ENCODE results near the gene CELF4.

CELF4 gene

DNA sequence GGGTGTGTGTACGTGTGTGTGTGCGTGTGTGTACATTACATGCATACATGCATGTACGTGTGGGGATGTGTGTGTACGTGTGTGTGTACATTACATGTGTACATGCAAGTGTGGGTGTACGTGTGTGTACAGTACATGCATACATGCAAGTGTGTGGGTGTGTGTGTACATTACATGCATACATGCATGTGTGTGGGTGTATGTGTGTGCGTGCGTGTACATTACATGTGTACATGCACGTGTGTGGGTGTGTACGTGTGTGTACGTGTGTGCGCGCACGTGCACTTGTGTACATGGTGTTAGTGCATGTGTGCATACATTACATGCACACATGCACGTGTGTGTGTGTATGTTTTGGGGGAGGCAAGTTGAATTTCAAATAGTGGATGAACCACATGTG is 300.6 kb downstream of the CELF4 start:
- H3K36me3 Mint-ChIP-seq (ENCODE audit: low read depth): no peaks in the 10 kb centered on the region
- no peaks in the 10 kb centered on the region for H3K4me1 Mint-ChIP-seq (ENCODE audit: low read depth)
- no peak overlapping the region for H3K27ac Mint-ChIP-seq
- no peak overlapping the region for H3K4me3 Mint-ChIP-seq
- no peak for DNase-seq
- H3K27me3 Mint-ChIP-seq: peaks cover 18% of the 10 kb centered on the region
- H3K9me3 Mint-ChIP-seq: peaks cover 3% of the 10 kb centered on the region

DNA sequence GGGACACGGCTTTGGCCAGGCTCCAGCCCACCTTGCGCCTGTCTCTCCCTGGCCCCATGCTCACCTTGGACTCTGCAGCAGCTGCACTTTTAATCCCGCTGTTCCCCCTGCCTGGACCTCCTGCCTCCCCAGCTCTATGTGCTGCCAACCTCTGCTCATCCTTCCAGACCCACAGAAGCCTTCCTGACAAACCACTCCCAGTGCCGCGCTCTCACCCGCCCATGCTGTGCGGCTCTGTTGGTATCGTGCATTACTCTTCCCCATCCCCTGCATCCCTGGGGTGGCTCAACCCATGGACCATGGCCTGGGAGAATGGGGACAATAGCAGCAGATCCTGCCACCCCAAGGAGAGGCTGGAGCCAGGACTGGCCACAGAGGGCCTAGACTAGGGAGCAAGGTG is 303.6 kb downstream of the CELF4 start:
- Mint-ChIP-seq H3K9me3 (peaks cover 3% of the 10 kb centered on the region), H3K36me3 (ENCODE audit: low read depth) (no peaks in the 10 kb centered on the region), H3K4me1 (ENCODE audit: low read depth) (no peaks in the 10 kb centered on the region), H3K4me3 (no peak overlapping the region), H3K27me3 (peaks cover 34% of the 10 kb centered on the region), H3K27ac (no peak overlapping the region)
- no peak for DNase-seq

DNA sequence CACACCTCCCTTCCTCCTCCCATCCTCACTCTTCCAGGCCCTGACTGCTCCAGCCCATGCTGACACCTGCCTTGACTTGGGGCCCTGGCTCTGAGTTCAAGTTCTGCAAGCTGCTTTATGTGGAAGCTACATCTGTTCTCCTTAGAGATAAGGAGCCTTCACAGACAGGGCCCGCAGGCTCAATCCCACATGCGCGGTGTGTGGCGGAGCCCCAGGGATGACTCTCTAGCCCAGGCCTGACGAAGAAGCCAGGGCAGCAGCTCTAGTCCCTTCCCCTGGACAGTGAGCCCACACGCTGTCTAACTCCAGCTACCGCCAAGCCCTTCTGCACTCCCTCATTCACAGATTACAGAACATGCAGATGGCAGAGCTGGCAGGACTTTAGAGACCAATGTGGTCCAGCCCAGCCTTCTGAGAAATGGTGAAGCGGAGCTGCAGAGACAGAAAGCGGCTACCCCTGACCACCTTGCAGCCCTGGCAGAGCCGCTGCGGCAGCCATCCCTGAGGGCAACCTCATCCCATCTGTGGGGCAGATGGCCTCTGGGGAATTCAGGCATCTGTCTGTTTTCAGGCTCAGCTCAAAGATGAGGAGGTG is 304.3 kb downstream of the CELF4 start:
- Mint-ChIP-seq H3K4me1 (ENCODE audit: low read depth) (no peaks in the 10 kb centered on the region), H3K27ac (no peak overlapping the region), H3K36me3 (ENCODE audit: low read depth) (no peaks in the 10 kb centered on the region), H3K27me3 (peaks cover 37% of the 10 kb centered on the region), H3K9me3 (peaks cover 3% of the 10 kb centered on the region), H3K4me3 (no peak overlapping the region)
- DNase-seq: no peak

DNA sequence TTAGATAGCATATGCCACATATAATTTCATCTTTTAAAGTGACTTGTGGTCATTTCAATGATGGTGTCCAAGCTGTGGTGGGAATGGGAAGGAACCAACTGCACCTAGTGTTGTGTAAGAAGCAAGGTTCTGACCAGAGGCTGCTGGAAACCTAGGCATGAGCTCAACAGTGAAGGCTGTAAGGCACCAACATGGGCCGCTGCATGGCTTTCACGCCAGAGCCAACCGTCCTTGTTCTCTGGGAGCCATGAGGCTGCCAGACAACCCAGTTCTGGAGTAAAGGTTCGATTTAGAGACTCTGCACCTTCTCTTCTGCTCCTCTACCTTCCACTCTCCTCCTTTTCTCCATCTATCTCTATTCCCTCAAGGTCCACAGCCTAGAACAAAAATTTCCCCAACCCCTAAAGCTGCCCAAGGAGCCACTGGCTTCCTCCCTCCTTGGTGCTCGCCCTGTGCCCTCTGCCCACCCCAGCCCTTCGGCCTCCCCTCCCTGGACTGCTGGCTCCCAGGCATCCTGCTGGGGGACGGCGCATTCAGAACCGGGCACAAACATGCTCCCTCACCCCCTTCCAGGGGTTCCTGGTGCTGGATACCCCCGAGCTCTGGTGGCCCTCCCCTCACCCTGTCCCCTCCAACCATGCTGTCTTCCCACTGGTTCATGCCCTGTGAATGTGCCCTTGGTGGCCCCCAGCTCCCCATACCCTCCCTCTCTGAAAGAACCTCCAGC is 305.1 kb downstream of the CELF4 start:
- H3K4me1 Mint-ChIP-seq (ENCODE audit: low read depth): no peaks in the 10 kb centered on the region
- H3K9me3 Mint-ChIP-seq: peaks cover 3% of the 10 kb centered on the region
- peaks cover 44% of the 10 kb centered on the region for H3K27me3 Mint-ChIP-seq
- no peak overlapping the region for H3K4me3 Mint-ChIP-seq
- no peak overlapping the region for H3K27ac Mint-ChIP-seq
- no peak for DNase-seq
- H3K36me3 Mint-ChIP-seq (ENCODE audit: low read depth): no peaks in the 10 kb centered on the region

DNA sequence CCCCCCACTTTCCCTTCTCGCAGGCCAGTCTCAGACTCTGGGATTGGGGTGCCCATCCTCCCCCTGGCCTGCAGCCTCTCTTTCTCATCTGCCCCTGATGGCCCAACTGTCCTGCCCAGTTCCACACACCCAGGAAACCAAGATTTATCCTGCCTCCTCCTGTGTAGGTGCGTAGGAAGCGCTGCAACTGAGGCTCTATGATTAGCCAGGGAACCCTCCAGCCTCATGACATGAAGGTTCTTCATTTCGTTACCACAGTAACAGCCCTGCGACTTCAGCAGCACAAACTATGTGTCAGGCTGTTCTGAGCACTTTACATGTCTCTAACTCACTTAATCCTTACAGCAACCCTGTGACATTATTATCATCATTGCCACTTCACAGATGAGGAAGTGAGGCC is 305.9 kb downstream of the CELF4 start:
- H3K4me1 Mint-ChIP-seq (ENCODE audit: low read depth): peaks cover under 1% of the 10 kb centered on the region
- no peaks in the 10 kb centered on the region for H3K36me3 Mint-ChIP-seq (ENCODE audit: low read depth)
- peaks cover 47% of the 10 kb centered on the region for H3K27me3 Mint-ChIP-seq
- no peak for DNase-seq
- H3K27ac Mint-ChIP-seq: no peak overlapping the region
- no peak overlapping the region for H3K4me3 Mint-ChIP-seq
- H3K9me3 Mint-ChIP-seq: no peaks in the 10 kb centered on the region

DNA sequence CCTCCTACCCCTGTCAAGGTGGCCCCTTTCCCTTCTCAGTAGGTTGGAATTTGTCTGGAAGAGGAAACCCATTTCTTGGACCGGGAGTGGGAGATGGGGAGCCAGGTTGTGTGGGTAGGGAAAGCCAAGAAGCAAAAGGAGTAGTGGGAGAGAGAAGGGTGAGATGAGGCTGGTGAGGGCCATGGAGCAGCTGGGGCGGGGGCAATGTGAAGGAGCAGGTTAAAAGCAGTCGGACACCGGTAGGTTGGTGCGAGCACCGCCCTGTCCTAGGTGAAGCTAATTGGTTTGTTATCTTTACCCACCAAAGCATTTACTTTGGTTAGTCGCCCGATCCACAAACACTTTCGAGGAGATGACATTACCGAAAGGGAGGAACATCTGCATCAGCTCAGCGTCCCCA is 306.8 kb downstream of the CELF4 start:
- DNase-seq: no peak
- Mint-ChIP-seq H3K36me3 (ENCODE audit: low read depth) (no peaks in the 10 kb centered on the region), H3K4me3 (no peak overlapping the region), H3K4me1 (ENCODE audit: low read depth) (peaks cover 4% of the 10 kb centered on the region), H3K27ac (no peak overlapping the region), H3K27me3 (peaks cover 48% of the 10 kb centered on the region), H3K9me3 (no peaks in the 10 kb centered on the region)

DNA sequence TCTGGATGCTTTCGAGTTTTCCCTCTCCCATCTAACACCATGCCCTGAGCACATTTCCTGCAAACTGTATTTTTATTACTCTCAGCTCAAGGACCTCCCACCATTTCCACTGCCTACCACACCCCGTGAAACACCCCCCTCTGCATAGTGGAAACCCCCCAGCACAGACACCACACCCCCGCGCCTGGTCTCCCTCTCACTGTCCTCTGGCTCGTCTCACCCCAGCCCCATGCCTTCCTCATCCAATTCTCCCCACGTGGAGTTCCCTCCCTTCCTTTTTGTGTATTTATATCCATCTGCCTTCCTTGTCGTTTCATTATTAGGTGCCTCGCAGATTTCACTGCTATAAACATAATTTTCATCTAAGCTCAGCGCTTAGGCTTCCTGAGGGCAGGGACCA is 307.5 kb downstream of the CELF4 start:
- Mint-ChIP-seq H3K27me3 (peaks cover 47% of the 10 kb centered on the region), H3K27ac (no peak overlapping the region), H3K36me3 (ENCODE audit: low read depth) (no peaks in the 10 kb centered on the region), H3K4me1 (ENCODE audit: low read depth) (peaks cover 4% of the 10 kb centered on the region), H3K4me3 (no peak overlapping the region), H3K9me3 (no peaks in the 10 kb centered on the region)
- no peak for DNase-seq

DNA sequence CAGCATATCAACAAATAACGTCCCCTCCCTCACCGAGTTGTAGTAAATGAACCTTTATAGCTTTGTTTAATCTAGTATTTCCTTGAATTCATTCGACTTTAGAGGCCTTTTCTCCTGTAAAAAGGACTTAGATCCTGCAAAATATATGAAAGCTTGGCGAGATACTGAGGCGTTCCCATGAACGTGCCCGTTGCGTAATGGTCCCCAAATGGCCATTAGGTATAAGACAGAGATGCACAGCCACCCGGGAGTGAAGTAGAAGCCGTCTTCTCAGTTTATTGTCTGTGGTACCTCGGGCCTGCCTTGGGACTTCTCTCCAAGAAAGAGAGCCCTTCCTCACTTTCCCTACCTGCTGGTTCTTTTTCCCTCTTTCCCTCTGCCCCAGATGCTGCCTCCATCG is 310.6 kb downstream of the CELF4 start:
- peaks cover 67% of the 10 kb centered on the region for H3K27me3 Mint-ChIP-seq

DNA sequence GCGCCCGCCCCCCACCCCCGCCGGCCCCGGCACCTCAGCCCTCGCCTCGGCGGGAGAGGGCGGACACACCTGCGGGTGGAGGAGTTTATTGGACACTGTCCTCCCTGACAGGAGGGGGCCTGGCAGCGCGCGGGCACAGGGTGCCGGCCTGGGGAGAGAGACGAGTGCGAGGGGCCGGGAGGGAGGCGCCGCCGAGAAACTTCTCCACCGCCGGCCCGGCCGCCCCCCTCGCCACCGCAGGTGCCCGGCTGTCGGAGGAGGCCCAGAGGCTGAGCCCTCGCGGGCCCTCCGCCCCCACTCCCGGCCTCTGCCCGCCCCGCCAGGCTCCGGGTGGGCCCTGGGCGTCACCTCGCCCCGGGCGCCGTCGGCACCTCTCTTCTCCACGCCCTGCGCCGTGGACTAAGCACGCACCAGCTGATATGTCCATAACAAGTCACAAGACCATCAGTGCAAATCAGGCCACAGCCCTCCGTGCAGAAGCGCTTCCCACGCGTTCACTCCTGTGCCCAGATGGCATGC is 311.3 kb downstream of the CELF4 start:
- peaks cover 6% of the 10 kb centered on the region for H3K4me1 Mint-ChIP-seq (ENCODE audit: low read depth)
- no peak for DNase-seq
- H3K4me3 Mint-ChIP-seq: peak overlapping the region; percentile 60
- no peaks in the 10 kb centered on the region for H3K9me3 Mint-ChIP-seq
- H3K27ac Mint-ChIP-seq: no peak overlapping the region
- no peaks in the 10 kb centered on the region for H3K36me3 Mint-ChIP-seq (ENCODE audit: low read depth)
- peaks cover 68% of the 10 kb centered on the region for H3K27me3 Mint-ChIP-seq

More for the DNA sequence above, 310.6 kb downstream of the CELF4 start:
- no peaks in the 10 kb centered on the region for H3K36me3 Mint-ChIP-seq (ENCODE audit: low read depth)
- H3K27ac Mint-ChIP-seq: no peak overlapping the region
- DNase-seq: no peak
- peaks cover 6% of the 10 kb centered on the region for H3K4me1 Mint-ChIP-seq (ENCODE audit: low read depth)
- no peaks in the 10 kb centered on the region for H3K9me3 Mint-ChIP-seq
- H3K4me3 Mint-ChIP-seq: peak overlapping the region; percentile 60

DNA sequence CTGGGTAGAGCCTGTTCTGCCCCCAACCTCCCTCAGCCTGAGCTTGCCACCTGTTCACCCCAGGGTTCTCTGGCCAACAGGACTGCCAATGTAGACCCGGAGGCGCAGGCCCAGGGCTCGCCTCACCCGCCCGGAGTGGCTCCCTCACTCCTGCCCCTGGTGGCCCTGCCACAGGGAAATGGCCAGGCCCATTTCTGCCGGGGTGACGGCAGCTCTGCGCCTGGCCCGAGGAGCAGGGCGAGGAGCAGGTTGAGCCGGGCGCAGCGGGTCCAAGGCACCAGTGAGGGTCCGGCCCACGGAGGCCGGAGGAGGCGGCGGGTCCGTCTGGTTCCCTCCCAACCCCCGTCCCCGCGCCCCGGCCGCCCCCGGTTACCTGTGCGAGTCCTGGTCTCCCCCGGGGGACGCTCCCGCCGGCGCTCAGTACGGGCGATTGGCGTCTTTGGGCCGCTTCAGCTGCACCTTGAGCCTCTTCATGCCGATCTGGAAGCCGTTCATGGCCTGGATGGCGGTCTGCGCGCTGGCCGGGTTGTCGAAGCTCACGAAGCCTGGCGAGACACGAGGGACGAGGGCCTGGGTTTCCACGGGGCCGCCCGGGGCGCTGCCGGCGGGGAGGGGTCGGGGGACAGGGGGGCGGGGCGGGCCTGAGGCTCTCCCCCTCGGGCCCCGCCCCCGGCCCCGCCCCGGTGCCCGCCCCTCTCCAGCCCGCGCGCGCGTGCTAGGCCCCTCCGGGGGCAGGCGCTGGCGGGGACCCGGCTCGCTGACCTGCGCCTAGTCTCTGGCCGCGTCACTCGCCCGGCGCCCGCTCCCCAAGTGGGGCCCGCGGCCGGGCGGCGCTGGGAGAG is 312.0 kb downstream of the CELF4 start:
- H3K4me3 Mint-ChIP-seq: no peak overlapping the region
- peaks cover 6% of the 10 kb centered on the region for H3K4me1 Mint-ChIP-seq (ENCODE audit: low read depth)
- peaks cover 65% of the 10 kb centered on the region for H3K27me3 Mint-ChIP-seq
- no peak for DNase-seq
- H3K9me3 Mint-ChIP-seq: peaks cover 1% of the 10 kb centered on the region
- H3K27ac Mint-ChIP-seq: no peak overlapping the region
- no peaks in the 10 kb centered on the region for H3K36me3 Mint-ChIP-seq (ENCODE audit: low read depth)

DNA sequence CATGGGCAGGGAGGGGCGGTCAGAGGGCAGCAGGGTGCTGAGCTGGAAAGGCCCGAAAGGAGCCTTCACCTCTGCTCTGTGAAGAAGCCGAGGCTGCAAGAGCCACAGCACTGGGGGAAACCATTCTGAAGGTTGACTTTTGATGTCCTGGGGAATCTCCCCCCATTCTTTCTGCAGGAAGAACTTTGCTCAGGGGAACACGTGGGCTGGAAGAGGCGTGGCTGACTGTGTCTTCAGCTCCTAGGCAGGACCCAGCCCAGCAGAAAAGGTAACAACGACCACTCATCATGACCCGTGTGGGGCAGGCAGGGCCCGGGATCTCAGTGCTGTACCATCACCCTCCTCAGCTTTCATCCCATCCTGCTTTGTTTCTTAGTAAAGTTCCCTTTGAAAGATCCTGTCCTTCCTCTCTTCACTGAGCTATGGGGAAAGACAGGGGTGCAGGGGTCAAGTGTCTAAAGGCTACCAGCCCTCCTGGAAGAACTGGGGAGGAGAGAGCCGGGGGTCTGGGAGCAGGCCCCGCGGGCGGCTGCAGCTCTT is 312.7 kb downstream of the CELF4 start:
- Mint-ChIP-seq H3K9me3 (peaks cover 2% of the 10 kb centered on the region), H3K27me3 (peaks cover 61% of the 10 kb centered on the region), H3K4me1 (ENCODE audit: low read depth) (peaks cover 6% of the 10 kb centered on the region), H3K36me3 (ENCODE audit: low read depth) (no peaks in the 10 kb centered on the region), H3K27ac (no peak overlapping the region), H3K4me3 (no peak overlapping the region)
- DNase-seq: no peak

DNA sequence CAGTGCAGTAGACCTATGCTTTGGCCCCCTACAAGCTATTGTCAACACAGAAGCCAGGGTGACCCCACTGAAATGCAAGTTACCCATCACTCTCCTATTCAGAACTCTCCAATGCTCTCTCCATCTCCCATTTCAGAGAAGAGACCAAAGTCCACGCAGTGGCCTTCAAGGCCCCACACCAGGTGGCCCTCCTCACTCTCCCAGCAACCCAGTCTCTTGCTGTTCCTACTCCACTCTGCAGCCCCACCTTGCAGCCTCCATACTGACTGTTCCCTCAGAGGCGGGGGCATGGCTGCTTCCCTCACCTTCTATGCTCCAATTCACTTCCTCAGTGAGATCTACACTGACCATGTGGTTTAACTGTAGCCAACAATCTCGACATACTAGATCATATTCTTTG is 313.3 kb downstream of the CELF4 start:
- peaks cover 6% of the 10 kb centered on the region for H3K4me1 Mint-ChIP-seq (ENCODE audit: low read depth)
- no peaks in the 10 kb centered on the region for H3K36me3 Mint-ChIP-seq (ENCODE audit: low read depth)
- H3K27me3 Mint-ChIP-seq: peaks cover 57% of the 10 kb centered on the region
- H3K27ac Mint-ChIP-seq: no peak overlapping the region
- peaks cover 2% of the 10 kb centered on the region for H3K9me3 Mint-ChIP-seq
- no peak for DNase-seq
- H3K4me3 Mint-ChIP-seq: no peak overlapping the region

DNA sequence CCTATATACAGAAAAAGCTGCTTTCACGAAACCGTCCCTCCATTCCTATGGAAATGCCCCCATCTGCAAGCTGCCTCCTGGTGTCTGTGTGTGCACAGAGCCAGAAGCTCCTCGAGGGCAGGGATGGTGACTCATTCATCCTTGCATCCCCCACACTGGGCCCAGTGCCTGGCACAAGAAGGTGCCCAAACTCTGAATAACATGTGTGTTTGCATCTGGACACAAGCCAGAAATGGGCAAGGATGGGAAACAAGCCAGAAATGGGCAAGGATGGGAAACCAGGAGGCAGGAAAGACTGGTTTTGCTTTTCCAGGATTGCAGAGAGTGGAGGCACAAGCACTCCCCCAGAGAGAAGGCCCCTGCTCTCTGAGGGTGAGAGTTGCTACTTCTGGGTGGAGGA is 313.9 kb downstream of the CELF4 start:
- Mint-ChIP-seq H3K9me3 (peaks cover 6% of the 10 kb centered on the region), H3K36me3 (ENCODE audit: low read depth) (no peaks in the 10 kb centered on the region), H3K27ac (no peak overlapping the region), H3K4me3 (no peak overlapping the region), H3K4me1 (ENCODE audit: low read depth) (peaks cover 6% of the 10 kb centered on the region), H3K27me3 (peaks cover 54% of the 10 kb centered on the region)
- DNase-seq: no peak

DNA sequence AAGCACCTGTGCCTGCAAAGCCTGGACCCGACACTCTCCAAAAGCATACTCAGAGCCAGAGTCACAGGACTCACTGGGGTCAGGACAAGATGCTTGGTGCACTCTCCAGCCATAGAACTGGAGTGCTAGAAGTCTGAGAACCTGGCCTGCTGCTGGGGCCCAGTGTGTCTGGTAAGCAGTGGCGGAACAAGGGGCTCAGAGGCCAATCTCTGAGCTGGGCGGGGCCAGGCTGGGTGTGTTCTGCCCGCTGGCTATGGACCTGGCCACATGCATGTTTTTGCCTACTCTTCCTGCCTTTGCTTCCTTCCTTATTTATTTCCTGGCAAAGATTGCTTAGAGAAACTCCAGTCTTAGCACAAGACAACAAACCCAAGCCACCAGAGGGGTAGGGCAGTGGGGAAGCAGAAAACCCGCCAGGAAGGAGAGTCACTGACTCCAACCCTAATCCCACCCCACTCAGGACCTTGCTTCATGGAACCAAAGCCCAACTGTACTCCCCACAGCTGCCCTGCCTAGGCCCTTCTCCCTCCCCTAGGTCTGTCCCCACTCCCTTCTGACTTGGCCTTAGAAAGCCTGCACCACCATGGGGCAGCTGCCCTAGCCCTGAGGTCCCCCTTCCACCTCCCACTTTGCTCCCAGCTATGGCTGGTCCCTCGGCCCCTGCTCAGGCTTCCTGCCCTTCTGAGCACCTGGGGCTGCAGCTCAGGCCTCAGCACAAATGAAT is 315.5 kb downstream of the CELF4 start:
- no peaks in the 10 kb centered on the region for H3K36me3 Mint-ChIP-seq (ENCODE audit: low read depth)
- H3K4me3 Mint-ChIP-seq: no peak overlapping the region
- no peak for DNase-seq
- H3K27me3 Mint-ChIP-seq: peaks cover 52% of the 10 kb centered on the region
- H3K27ac Mint-ChIP-seq: no peak overlapping the region
- H3K9me3 Mint-ChIP-seq: peaks cover 9% of the 10 kb centered on the region
- H3K4me1 Mint-ChIP-seq (ENCODE audit: low read depth): peaks cover 6% of the 10 kb centered on the region

Measured in activated T-cell treated with anti-CD3 and anti-CD28 coated beads, Interleukin-2, amount 50 U/mL, for 24 hours (primary cell).